HG03565 (cell line): ENCODE results near the gene BIRC6.
"Not testable (repeated sequence)": the region's sequence is repeated elsewhere in the genome, so short reads cannot be mapped to it uniquely, and the experiment has no call there.

ENCODE experiments used
- ATAC-seq: cut with Tn5 transposase; IDR thresholded peaks from one replicate; pipeline ENCODE4 v1.9.1; 2021; ENCODE audit warnings: mild to moderate bottlenecking, moderate library complexity; ENCODE audit not compliant: unreplicated experiment

The BIRC6 gene

DNA sequence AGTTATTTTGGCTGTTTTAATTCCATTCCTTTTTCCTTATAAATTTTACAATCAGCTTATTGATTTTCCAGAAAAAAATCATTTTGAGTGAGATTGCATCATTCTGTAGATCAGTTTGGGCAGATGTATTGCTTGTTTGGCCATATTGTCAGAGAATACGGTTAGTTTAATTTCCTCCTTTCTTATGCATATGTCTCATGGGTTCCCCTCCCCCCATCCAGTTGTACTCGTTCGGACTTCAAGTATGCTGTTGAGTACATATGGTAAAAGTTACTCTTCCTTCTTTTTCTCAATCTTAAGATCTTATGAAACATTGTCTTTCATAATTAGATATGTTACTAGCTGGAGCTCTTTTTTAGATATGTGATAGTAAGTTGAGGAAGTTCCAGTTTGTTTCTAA, 139.8 kb downstream of the BIRC6 start:
- ATAC-seq = no peak

DNA sequence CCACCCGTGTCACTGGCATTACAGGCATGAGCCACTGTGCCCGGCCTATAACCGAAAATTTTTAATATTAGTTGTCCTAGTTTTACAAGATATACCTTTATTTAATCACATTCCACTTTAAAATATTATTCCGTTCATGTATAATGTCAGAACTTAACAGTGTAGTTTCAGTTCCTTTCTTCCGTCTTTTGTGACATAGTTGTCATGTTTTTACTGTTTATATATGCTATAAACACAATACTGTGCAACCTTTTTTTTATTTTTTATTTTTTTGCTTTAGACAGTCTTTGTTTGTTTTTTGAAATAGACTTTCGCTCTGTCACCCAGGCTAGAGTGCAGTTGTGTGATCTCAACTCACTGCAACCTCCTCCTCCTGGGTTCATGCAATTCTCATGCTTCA, 141.5 kb downstream of the BIRC6 start:
- no peak for ATAC-seq

DNA sequence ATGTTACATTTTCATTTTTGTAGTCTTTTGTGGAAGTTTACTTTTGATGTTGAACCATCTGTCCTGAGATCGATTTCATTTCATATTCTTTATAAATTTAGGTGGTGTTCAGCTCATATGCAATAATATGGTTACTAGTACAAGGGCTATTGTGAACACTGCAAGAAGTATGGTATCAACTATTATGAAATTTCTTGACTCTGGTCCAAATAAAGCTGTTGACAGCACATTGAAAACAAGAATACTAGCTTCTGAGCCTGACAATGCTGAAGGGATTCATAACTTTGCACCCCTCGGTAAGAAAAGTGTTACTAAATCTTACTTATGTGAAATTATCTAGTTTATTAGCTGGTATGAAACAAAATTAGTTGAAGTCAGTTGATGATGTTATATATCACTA, 146.1 kb downstream of the BIRC6 start:
- no peak for ATAC-seq

GRCh38 chr2:32504877-32505478, 148.2 kb downstream of the BIRC6 start:
- ATAC-seq = no peak

GRCh38 chr2:32506446-32506845, 149.6 kb downstream of the BIRC6 start:
- ATAC-seq = no peak

DNA sequence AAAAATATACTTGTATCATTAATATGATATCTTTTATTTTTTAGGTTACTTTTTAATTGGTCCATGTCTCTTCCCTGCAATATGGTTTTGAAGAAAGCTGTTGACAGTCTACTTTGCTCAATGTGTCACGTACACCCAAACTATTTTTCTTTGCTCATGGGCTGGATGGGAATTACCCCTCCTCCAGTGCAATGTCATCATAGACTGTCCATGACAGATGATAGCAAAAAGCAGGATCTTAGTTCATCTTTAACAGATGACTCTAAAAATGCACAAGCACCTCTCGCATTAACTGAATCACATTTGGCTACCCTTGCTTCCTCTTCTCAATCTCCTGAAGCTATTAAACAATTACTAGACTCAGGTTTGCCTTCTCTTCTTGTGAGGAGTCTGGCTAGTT, 158.1 kb downstream of the BIRC6 start:
- ATAC-seq = no peak

GRCh38 chr2:32516567-32516966, 159.7 kb downstream of the BIRC6 start:
- no peak for ATAC-seq

DNA sequence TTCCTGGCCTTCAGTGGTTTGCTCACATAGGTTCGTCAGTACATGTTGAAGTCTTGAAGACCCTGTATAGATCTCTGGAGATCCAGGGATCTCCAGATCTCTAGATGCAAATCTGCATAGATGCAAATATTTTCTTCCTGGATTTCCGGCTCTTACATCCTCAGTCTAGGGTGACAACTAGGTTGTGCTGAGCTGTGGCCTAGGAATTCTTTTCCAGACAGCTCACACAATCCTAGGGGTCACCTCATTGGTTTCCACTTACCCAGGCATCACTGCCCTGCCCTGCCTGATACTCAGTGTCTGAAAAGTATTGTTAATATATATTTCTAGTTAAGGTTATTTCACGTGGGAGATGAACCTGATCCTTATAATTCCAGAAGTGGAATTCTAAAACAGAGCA, 165.9 kb downstream of the BIRC6 start:
- no peak for ATAC-seq

- no peak for ATAC-seq
Observed at GRCh38 chr2:32523686-32524085, 166.9 kb downstream of the BIRC6 start.

- ATAC-seq = no peak
Observed at GRCh38 chr2:32532341-32532740, 175.5 kb downstream of the BIRC6 start.

- no peak for ATAC-seq
Observed at GRCh38 chr2:32532961-32533360, 176.1 kb downstream of the BIRC6 start.

- ATAC-seq = no peak
Observed at GRCh38 chr2:32534831-32535230, 178.0 kb downstream of the BIRC6 start.

GRCh38 chr2:32538735-32539134, 181.9 kb downstream of the BIRC6 start:
- no peak for ATAC-seq

DNA sequence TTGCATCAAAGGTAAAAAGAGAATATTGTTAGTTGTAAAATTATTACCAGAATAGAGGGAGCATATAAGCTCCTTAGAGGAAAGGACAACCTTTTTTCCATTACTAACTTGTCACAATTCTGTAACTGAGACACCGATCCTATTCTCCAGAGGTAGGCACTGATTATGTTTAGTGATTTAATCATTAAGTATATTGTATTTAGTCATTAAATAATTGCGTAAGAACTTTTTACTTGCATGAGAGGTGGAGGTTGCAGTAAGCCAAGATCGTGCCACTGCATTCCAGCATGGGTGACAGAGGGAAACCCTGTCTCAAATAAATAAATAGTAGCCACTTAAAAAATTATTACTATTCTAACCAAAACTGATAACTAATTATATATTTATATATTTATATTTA, 195.7 kb downstream of the BIRC6 start:
- not testable (repeated sequence) for ATAC-seq

DNA sequence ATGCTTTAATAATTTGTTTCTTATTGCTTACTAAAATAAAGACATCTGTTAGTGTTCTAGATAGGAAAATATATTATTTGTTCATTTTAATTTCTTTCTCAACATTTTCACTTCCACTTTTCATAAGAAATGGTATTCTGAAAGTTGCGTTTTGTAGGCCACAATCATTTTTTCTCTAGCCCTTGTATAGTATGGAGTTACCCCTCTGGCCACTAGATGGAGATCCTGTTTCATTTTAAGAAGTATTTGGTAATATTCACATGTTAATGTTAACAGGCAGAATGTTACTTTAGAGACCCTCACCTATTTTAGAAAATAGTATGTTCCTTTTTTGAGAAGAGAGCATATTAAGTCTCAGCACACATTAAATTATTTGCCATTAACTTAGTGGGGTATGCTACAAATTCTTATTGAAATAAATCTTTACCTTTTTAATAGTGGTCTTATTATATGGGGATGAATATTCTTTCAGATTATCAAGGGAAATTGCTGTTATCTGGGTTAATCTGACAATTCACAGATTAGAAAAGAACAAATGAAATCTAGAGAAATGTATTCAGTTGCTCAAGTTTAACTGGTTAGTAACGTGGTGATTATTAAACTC, 197.1 kb downstream of the BIRC6 start:
- no peak for ATAC-seq

GRCh38 chr2:32558492-32558891, 201.7 kb downstream of the BIRC6 start:
- ATAC-seq = no peak

- no peak for ATAC-seq
Observed at GRCh38 chr2:32559136-32559535, 202.3 kb downstream of the BIRC6 start.

DNA sequence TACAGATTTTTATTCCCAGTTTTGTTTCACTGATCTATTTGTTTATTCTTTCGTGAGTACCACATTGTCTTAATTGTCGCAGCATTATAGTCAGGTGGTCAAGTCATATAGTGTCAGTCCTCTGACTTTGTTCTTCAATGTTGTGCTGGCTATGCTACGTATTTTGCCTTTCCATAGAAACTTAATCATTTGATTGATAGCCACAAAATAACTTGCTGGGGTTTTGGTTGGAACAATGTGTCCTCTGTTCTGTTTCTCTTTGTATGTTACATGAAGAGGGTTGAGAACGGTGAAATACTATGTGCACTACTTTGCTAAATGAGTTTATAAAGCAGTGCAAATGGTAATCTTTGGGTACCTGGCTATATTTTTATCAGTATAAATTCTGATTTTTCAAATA, 206.1 kb downstream of the BIRC6 start:
- no peak for ATAC-seq

- no peak for ATAC-seq
Observed at GRCh38 chr2:32564417-32565035, 207.7 kb downstream of the BIRC6 start.

GRCh38 chr2:32565902-32566301, 209.1 kb downstream of the BIRC6 start:
- ATAC-seq = no peak

DNA sequence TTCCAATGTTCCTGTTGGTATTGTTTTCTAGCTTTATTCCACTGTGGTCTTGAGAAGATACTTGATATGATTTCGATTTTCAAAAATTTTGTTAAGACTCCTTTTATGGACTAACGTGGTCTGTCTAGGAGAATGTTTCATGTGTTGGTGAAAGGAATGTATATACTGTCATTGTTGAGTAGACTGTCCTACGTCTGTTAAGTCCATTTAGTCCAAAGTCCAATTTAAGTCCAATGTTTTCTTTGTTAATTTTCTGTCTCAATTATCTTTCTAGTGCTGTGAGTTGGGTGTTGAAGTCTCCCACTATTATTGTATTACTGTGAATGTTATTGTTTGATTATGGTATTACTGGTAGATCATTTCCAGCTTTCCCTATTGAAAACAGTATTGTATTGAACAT, 215.2 kb downstream of the BIRC6 start:
- no peak for ATAC-seq

GRCh38 chr2:32572737-32573136, 215.9 kb downstream of the BIRC6 start:
- ATAC-seq = no peak
